ENCODE results near the gene HIF3A.

The HIF3A gene

GRCh38 chr19:46386151-46386550, 89.3 kb downstream of the HIF3A start:
- in situ Hi-C loops (cut with MboI; ENCODE audit: low pct_unique_long_range_greater_than_20kb, low sequenced_read_pairs, unreplicated experiment) = no loop called here
- no peak for TF ChIP-seq CTCF (IDR thresholded peaks at IDR 0.05; ENCODE audit: extremely low read depth, insufficient read depth, missing control alignments)
- DNase-seq (ENCODE audit: low spot score) = no peak

GRCh38 chr19:46386996-46387712, 90.3 kb downstream of the HIF3A start:
- no peak for DNase-seq (ENCODE audit: low spot score)
- in situ Hi-C loops (cut with MboI; ENCODE audit: low pct_unique_long_range_greater_than_20kb, low sequenced_read_pairs, unreplicated experiment) = no loop called here
- no peak for TF ChIP-seq CTCF (IDR thresholded peaks at IDR 0.05; ENCODE audit: extremely low read depth, insufficient read depth, missing control alignments)

- in situ Hi-C loops (cut with MboI; ENCODE audit: low pct_unique_long_range_greater_than_20kb, low sequenced_read_pairs, unreplicated experiment) = no loop called here
- no peak for DNase-seq (ENCODE audit: low spot score)
- TF ChIP-seq CTCF (IDR thresholded peaks at IDR 0.05; ENCODE audit: extremely low read depth, insufficient read depth, missing control alignments) = no peak
These were observed 90.9 kb downstream of the HIF3A start for GRCh38 chr19:46387713-46388130.

GRCh38 chr19:46388311-46389095, 91.7 kb downstream of the HIF3A start:
- in situ Hi-C loops (cut with MboI; ENCODE audit: low pct_unique_long_range_greater_than_20kb, low sequenced_read_pairs, unreplicated experiment) = no loop called here
- DNase-seq (ENCODE audit: low spot score) = no peak
- no peak for TF ChIP-seq CTCF (IDR thresholded peaks at IDR 0.05; ENCODE audit: extremely low read depth, insufficient read depth, missing control alignments)

GRCh38 chr19:46390121-46390858, 93.4 kb downstream of the HIF3A start:
- TF ChIP-seq CTCF (IDR thresholded peaks at IDR 0.05; ENCODE audit: extremely low read depth, insufficient read depth, missing control alignments) = no peak
- no peak for DNase-seq (ENCODE audit: low spot score)
- in situ Hi-C loops (cut with MboI; ENCODE audit: low pct_unique_long_range_greater_than_20kb, low sequenced_read_pairs, unreplicated experiment) = no loop called here

- in situ Hi-C loops (cut with MboI; ENCODE audit: low pct_unique_long_range_greater_than_20kb, low sequenced_read_pairs, unreplicated experiment) = no loop called here
- DNase-seq (ENCODE audit: low spot score) = no peak
- no peak for TF ChIP-seq CTCF (IDR thresholded peaks at IDR 0.05; ENCODE audit: extremely low read depth, insufficient read depth, missing control alignments)
These were observed 94.0 kb downstream of the HIF3A start for GRCh38 chr19:46390866-46391265.

Data from GM13977 (cell line).